HG03558 (cell line): ENCODE results near the gene OR51L1.
"Not testable (repeated sequence)": the region's sequence is repeated elsewhere in the genome, so short reads cannot be mapped to it uniquely, and the experiment has no call there.

Experiments
- ATAC-seq: cut with Tn5 transposase; IDR thresholded peaks from one replicate; pipeline ENCODE4 v1.9.1; 2021; ENCODE audit warnings: moderate number of reproducible peaks; ENCODE audit not compliant: unreplicated experiment; ENCODE audit errors: extremely low read depth

Gene OR51L1

GRCh38 chr11:4994551-4994950 lies at the start of gene OR51L1:
OR51L1 (plus strand) TSS chr11:4994851; CDS start chr11:4998983, 4,132 bp downstream.
- no peak for ATAC-seq

GRCh38 chr11:4947505-4947904 lies 47.1 kb upstream of the OR51L1 start, which contains the start of gene OR51A4:
OR51A4 (minus strand) TSS chr11:4947605; CDS start chr11:4947100, 505 bp downstream.
- no peak for ATAC-seq

- not testable (repeated sequence) for ATAC-seq
These were observed 39.0 kb upstream of the OR51L1 start, which contains the start of gene OR51A2 for GRCh38 chr11:4955613-4956012. OR51A2 (minus strand) TSS chr11:4955713; CDS start chr11:4955713, 0 bp downstream.

- no peak for ATAC-seq
These were observed 37.3 kb upstream of the OR51L1 start for GRCh38 chr11:4957396-4957795.

- no peak for ATAC-seq
These were observed 33.8 kb upstream of the OR51L1 start for GRCh38 chr11:4960877-4961276.

GRCh38 chr11:4962816-4963215 lies 31.8 kb upstream of the OR51L1 start:
- no peak for ATAC-seq

GRCh38 chr11:4975436-4975835 lies 19.2 kb upstream of the OR51L1 start:
- ATAC-seq = no peak

GRCh38 chr11:4979036-4979435 lies 15.6 kb upstream of the OR51L1 start:
- ATAC-seq = no peak

- no peak for ATAC-seq
These were observed 12.0 kb upstream of the OR51L1 start for GRCh38 chr11:4982678-4983077.

- no peak for ATAC-seq
These were observed 10.8 kb upstream of the OR51L1 start for GRCh38 chr11:4983841-4984240.

GRCh38 chr11:4991060-4991459 lies 3.6 kb upstream of the OR51L1 start:
- ATAC-seq = no peak

- ATAC-seq = no peak
These were observed 10.0 kb downstream of the OR51L1 start for GRCh38 chr11:5004424-5005274.

GRCh38 chr11:5007561-5007960 lies 12.9 kb downstream of the OR51L1 start:
- ATAC-seq = no peak

- ATAC-seq = no peak
These were observed 16.6 kb downstream of the OR51L1 start for GRCh38 chr11:5011254-5011653.

GRCh38 chr11:5013012-5013411 lies 18.4 kb downstream of the OR51L1 start:
- no peak for ATAC-seq

- ATAC-seq = no peak
These were observed 27.3 kb downstream of the OR51L1 start for GRCh38 chr11:5021996-5022395.

GRCh38 chr11:5036669-5037068 lies 42.0 kb downstream of the OR51L1 start:
- ATAC-seq = no peak

GRCh38 chr11:5037926-5038325 lies 43.3 kb downstream of the OR51L1 start:
- no peak for ATAC-seq

- ATAC-seq = no peak
These were observed 43.7 kb downstream of the OR51L1 start for GRCh38 chr11:5038341-5038740.

GRCh38 chr11:5040876-5041275 lies 46.2 kb downstream of the OR51L1 start:
- ATAC-seq = no peak

- no peak for ATAC-seq
These were observed 47.4 kb downstream of the OR51L1 start for GRCh38 chr11:5042091-5042490.

- no peak for ATAC-seq
These were observed 48.7 kb downstream of the OR51L1 start for GRCh38 chr11:5043380-5043779.
